ENCODE measurements around the gene LTA4H. TPM values are rescaled to one million over a fixed set of nuclear protein-coding genes. Genes with fewer than 3 reads are reported as not detected.
"Not testable (repeated sequence)": the region's sequence is repeated elsewhere in the genome, so short reads cannot be mapped to it uniquely, and the experiment has no call there.

LTA4H gene
- total RNA-seq, 4 donors from 2014 or later: 52.9 to 121 (median 70.9) TPM

DNA sequence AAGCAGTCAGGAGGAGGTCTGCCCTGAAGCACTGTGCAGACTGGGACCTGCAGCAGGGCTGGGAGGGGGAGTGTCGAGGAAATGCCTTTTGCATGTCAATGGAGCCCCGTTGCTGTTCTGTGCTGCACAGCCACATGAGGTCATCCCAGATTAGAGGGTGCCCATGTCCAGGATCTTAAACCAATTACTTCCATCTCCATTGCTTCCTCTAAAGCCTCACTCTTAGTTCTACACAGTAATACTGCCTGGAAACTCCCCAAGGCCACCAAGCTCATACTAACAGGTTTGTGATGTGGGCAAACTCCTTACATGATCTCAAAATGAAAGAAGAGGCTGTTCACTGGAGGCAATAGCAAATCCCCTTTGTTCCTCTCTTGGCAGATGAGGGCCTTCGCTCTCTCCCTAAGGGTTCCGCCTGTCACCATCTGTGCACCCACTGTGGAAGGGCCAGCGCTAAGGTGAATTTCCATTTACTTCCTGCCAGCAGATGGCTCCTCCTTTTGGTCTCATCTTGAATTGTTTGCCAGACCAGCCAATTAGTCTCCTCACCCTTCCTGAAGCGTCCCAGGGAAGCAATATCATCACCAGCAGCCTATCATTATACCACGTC, 35.4 kb upstream of the LTA4H start:
- Histone ChIP-seq H3K36me3 (no peaks in the 10 kb centered on the region), H3K4me1 (no peaks in the 10 kb centered on the region), H3K27me3 (no peaks in the 10 kb centered on the region), H3K27ac (no peak overlapping the region), H3K4me3 (no peak overlapping the region), H3K9me3 (no peaks in the 10 kb centered on the region)
- TF ChIP-seq POLR2A (IDR thresholded peaks at IDR 0.05): no peak
- TF ChIP-seq, protein P1, sequence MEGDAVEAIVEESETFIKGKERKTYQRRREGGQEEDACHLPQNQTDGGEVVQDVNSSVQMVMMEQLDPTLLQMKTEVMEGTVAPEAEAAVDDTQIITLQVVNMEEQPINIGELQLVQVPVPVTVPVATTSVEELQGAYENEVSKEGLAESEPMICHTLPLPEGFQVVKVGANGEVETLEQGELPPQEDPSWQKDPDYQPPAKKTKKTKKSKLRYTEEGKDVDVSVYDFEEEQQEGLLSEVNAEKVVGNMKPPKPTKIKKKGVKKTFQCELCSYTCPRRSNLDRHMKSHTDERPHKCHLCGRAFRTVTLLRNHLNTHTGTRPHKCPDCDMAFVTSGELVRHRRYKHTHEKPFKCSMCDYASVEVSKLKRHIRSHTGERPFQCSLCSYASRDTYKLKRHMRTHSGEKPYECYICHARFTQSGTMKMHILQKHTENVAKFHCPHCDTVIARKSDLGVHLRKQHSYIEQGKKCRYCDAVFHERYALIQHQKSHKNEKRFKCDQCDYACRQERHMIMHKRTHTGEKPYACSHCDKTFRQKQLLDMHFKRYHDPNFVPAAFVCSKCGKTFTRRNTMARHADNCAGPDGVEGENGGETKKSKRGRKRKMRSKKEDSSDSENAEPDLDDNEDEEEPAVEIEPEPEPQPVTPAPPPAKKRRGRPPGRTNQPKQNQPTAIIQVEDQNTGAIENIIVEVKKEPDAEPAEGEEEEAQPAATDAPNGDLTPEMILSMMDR (IDR thresholded peaks at IDR 0.05): no peak
- DNase-seq: no peak
- intact Hi-C loops (cut with DNase I; ENCODE audit: low total_unique reads): loop anchor here (10.0 kb wide), 1 partner anchor 94 kb away; no protein-coding TSS in a partner anchor

DNA sequence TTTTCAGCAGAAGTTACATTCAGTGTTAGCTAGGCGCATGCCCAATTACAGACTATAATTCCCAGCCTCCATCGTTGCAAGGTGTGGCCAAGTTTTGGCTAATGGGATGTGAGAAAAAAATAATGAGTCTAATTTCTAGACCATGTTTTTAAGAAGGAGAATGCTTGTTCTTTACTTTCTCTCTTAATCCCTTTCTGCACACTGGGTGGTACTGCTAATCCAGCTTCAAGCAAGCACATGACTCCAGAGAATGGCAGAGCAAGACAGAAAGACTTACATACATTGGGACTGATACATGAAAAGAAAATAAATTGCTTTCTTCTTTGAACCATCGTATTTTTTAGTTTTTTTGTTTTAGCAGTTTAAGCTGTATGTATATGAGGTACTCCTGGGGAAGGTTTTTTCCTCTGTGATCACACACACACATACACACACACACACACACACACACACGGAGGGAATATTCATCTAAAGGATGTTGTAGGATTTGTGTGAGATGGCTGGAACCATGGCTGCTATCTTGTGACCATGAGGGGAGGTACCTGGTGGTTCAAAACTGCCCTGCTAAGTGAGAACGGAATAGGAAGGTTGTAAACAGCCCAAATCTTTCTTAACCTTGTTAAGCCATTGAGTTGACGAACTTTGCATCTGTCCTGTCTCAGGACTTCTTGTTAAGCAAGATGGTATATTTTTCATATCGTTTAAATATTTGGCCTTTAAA, 34.3 kb upstream of the LTA4H start:
- TF ChIP-seq, protein P1 (IDR thresholded peaks at IDR 0.05): no peak
- no peak for TF ChIP-seq POLR2A (IDR thresholded peaks at IDR 0.05)
- no peaks in the 10 kb centered on the region for H3K4me1 ChIP-seq
- no peaks in the 10 kb centered on the region for H3K36me3 ChIP-seq
- H3K27ac ChIP-seq: no peak overlapping the region
- intact Hi-C loops (cut with DNase I; ENCODE audit: low total_unique reads): loop anchor here (10.0 kb wide), 3 partner anchors 95 to 445 kb away; no protein-coding TSS in a partner anchor
- H3K4me3 ChIP-seq: no peak overlapping the region
- no peaks in the 10 kb centered on the region for H3K27me3 ChIP-seq
- H3K9me3 ChIP-seq: no peaks in the 10 kb centered on the region
- DNase-seq: no peak

DNA sequence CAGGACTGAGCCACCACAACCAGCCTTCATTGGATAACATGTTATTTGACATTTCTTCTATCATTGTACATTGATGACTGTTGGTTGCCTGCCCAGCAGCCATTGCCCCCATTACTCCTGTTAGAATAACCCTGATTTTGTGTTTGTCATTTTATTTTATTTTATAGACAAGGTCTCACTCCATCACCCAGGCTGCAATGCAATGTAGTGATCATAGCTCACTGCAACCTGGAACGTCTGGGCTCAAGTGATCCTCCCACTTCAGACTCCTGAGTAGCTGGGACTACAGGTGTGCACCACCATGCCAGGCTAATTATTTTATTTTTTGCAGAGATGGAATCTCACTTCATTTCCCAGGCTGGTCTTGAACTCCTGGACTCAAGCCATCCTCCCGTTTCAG, 33.2 kb upstream of the LTA4H start:
- intact Hi-C loops (cut with DNase I; ENCODE audit: low total_unique reads): loop anchor here (10.0 kb wide), 2 partner anchors 146 to 446 kb away; no protein-coding TSS in a partner anchor
- H3K36me3 ChIP-seq: no peaks in the 10 kb centered on the region
- no peaks in the 10 kb centered on the region for H3K4me1 ChIP-seq
- H3K27ac ChIP-seq: no peak overlapping the region
- H3K9me3 ChIP-seq: no peaks in the 10 kb centered on the region
- H3K4me3 ChIP-seq: no peak overlapping the region
- no peak for TF ChIP-seq POLR2A (IDR thresholded peaks at IDR 0.05)
- TF ChIP-seq, protein P1 (IDR thresholded peaks at IDR 0.05): no peak
- no peak for DNase-seq
- no peaks in the 10 kb centered on the region for H3K27me3 ChIP-seq

DNA sequence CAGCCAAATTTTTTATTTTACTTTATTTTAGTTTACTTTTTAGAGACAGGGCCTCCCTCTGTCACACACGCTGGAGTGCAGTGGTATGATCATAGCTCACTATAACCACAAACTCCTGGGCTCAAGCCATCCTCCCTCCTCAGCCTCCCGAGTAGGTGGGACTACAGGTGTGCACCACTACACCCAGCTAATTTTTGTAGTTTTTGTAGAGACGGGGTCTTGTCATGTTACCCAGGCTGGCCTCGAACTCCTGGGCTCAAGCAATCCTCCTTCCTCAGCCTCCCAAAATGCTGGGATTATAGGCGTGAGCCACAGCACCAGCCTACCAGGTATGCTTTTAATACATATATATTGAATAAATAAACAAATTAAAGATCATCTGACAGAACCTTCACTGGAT, 32.7 kb upstream of the LTA4H start:
- intact Hi-C loops (cut with DNase I; ENCODE audit: low total_unique reads): loop anchor here (10.0 kb wide), 2 partner anchors 147 to 447 kb away; no protein-coding TSS in a partner anchor
- no peak overlapping the region for H3K27ac ChIP-seq
- no peaks in the 10 kb centered on the region for H3K9me3 ChIP-seq
- H3K27me3 ChIP-seq: no peaks in the 10 kb centered on the region
- H3K4me3 ChIP-seq: no peak overlapping the region
- no peaks in the 10 kb centered on the region for H3K4me1 ChIP-seq
- no peak for TF ChIP-seq POLR2A (IDR thresholded peaks at IDR 0.05)
- TF ChIP-seq, protein P1 (IDR thresholded peaks at IDR 0.05): no peak
- DNase-seq: no peak
- H3K36me3 ChIP-seq: no peaks in the 10 kb centered on the region

DNA sequence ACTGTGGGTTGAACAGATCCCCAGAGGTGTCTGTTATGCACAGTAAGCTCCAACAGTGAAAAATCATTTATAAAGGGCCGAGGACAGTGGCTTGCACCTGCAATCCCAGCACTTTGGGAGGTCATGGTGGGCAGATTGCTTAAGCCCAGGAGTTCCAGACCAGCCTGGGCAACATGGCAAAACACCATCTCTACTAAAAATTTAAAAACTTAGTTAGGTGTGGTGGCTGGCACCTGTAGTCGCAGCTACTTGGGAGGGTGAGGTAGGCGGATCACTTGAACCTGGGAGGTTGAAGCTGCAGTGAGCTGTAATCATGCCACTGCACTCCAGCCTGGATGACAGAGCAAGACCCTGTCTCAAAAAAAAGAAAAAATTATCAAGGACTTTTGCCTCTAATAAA, 30.4 kb upstream of the LTA4H start:
- not testable (repeated sequence) for H3K27me3 ChIP-seq, H3K4me3 ChIP-seq, H3K4me1 ChIP-seq, H3K27ac ChIP-seq, DNase-seq, H3K36me3 ChIP-seq, H3K9me3 ChIP-seq
- intact Hi-C loops (cut with DNase I; ENCODE audit: low total_unique reads): loop anchor here (10.0 kb wide), 2 partner anchors 149 to 449 kb away; no protein-coding TSS in a partner anchor
